GM18861 (cell line): ENCODE data around the gene F7.
"Not testable (repeated sequence)": the region's sequence is repeated elsewhere in the genome, so short reads cannot be mapped to it uniquely, and the experiment has no call there.

ENCODE experiments used
- ATAC-seq: cut with Tn5 transposase; IDR thresholded peaks from one replicate; pipeline ENCODE4 v1.9.1; 2021; ENCODE audit not compliant: unreplicated experiment

F7 gene

GRCh38 chr13:113098162-113098732, 7.3 kb upstream of the F7 start:
- ATAC-seq: no peak

- ATAC-seq: no peak
Observed at GRCh38 chr13:113099142-113099541, 6.4 kb upstream of the F7 start.

GRCh38 chr13:113102302-113102701, 3.3 kb upstream of the F7 start:
- not testable (repeated sequence) for ATAC-seq

- no peak for ATAC-seq
Observed at GRCh38 chr13:113102727-113103126, 2.9 kb upstream of the F7 start.

- no peak for ATAC-seq
Observed at GRCh38 chr13:113103646-113104045, 1.9 kb upstream of the F7 start.

- no peak for ATAC-seq
Observed at GRCh38 chr13:113105921-113106452, 396 bp downstream of the F7 start.

GRCh38 chr13:113106711-113107351, 1.2 kb downstream of the F7 start:
- no peak for ATAC-seq

GRCh38 chr13:113108521-113108920, 2.9 kb downstream of the F7 start:
- ATAC-seq: not testable (repeated sequence)

GRCh38 chr13:113109151-113110047, 3.8 kb downstream of the F7 start:
- ATAC-seq: no peak

- ATAC-seq: no peak
Observed at GRCh38 chr13:113110048-113110851, 4.7 kb downstream of the F7 start.

GRCh38 chr13:113110852-113111315, 5.3 kb downstream of the F7 start:
- ATAC-seq: no peak

- not testable (repeated sequence) for ATAC-seq
Observed at GRCh38 chr13:113111821-113112220, 6.2 kb downstream of the F7 start.

- ATAC-seq: not testable (repeated sequence)
Observed at GRCh38 chr13:113112475-113112874, 6.9 kb downstream of the F7 start.

- ATAC-seq: no peak
Observed at GRCh38 chr13:113112893-113113845, 7.6 kb downstream of the F7 start.

- no peak for ATAC-seq
Observed at GRCh38 chr13:113113846-113114271, 8.3 kb downstream of the F7 start.

GRCh38 chr13:113114511-113115362, 9.1 kb downstream of the F7 start:
- ATAC-seq: no peak

- no peak for ATAC-seq
Observed at GRCh38 chr13:113115363-113116205, 10.0 kb downstream of the F7 start.
